ENCODE data around the gene TANC1. TPM values are rescaled to one million over a fixed set of nuclear protein-coding genes. Genes with fewer than 3 reads are reported as not detected.

Gene TANC1
- total RNA-seq, 2 experiments from 2014 or later, result 0.70 to 0.92 TPM

DNA sequence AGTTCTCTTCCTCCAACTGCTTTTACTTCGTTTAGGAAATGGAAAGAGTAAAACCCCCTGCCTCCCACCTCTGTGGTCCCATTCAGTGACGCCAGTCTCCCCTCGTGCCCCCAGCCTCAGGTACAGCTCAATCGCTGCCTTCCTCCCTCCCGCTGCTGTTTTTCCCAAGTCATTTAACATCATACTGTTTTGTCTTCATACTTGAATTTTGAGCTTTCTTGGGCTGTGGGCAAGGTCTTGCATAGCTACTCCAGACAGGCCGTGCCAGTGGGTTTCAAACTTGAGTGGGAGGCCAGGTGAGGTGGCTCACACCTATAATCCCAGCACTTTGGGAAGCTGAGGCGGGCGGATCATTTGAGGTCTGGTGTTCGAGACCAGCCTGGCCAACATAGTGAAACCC, 155.3 kb downstream of the TANC1 start:
- H3K36me3 Mint-ChIP-seq (ENCODE audit: low read depth), result no peaks in the 10 kb centered on the region

DNA sequence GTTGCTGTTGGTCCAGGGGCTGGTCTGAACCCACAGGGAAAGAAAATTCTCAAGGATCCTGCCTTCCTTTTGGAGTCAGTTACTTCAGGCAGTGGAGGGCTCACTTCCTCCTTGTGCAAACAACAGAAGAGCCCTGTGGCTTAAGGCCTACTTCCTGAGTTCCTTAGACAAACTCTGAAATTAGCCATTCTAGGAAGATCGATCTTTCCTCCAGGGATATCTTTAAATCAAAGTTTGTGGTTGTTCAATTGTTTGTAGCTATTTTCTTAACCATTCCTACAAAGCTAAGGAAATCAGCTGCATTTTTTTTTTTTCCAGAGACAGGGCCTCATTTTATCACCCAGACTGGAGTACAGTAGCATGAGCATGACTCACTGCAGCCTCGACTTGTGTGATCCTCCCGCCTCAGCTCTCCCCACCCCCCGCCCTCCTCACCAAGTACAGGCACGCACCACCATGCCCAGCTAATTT, 156.0 kb downstream of the TANC1 start:
- H3K27ac Mint-ChIP-seq, result peak overlapping the region; percentile 78
- peak; percentile 83 for ATAC-seq

More for the DNA sequence above, 155.3 kb downstream of the TANC1 start:
- TF ChIP-seq, protein P1, sequence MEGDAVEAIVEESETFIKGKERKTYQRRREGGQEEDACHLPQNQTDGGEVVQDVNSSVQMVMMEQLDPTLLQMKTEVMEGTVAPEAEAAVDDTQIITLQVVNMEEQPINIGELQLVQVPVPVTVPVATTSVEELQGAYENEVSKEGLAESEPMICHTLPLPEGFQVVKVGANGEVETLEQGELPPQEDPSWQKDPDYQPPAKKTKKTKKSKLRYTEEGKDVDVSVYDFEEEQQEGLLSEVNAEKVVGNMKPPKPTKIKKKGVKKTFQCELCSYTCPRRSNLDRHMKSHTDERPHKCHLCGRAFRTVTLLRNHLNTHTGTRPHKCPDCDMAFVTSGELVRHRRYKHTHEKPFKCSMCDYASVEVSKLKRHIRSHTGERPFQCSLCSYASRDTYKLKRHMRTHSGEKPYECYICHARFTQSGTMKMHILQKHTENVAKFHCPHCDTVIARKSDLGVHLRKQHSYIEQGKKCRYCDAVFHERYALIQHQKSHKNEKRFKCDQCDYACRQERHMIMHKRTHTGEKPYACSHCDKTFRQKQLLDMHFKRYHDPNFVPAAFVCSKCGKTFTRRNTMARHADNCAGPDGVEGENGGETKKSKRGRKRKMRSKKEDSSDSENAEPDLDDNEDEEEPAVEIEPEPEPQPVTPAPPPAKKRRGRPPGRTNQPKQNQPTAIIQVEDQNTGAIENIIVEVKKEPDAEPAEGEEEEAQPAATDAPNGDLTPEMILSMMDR (IDR thresholded peaks at IDR 0.05), result no peak
- ATAC-seq (no peak), DNase-seq (no peak)
- peaks cover 17% of the 10 kb centered on the region for H3K4me1 Mint-ChIP-seq (ENCODE audit: low read depth)
- POLR2A ChIA-PET, result no interaction called here
- no peaks in the 10 kb centered on the region for H3K9me3 Mint-ChIP-seq
- H3K27ac Mint-ChIP-seq, result peak overlapping the region; percentile 7
- CTCF ChIA-PET, result interaction anchor here (1.1 to 2.1 kb wide), 2 partner anchors 10 to 221 kb away, joined by 3 to 8 read pairs; no protein-coding TSS in a partner anchor
- intact Hi-C loops (cut with micrococcal nuclease), result no loop called here
- H3K27me3 Mint-ChIP-seq, result no peaks in the 10 kb centered on the region
- H3K4me3 Mint-ChIP-seq, result no peak overlapping the region

DNA sequence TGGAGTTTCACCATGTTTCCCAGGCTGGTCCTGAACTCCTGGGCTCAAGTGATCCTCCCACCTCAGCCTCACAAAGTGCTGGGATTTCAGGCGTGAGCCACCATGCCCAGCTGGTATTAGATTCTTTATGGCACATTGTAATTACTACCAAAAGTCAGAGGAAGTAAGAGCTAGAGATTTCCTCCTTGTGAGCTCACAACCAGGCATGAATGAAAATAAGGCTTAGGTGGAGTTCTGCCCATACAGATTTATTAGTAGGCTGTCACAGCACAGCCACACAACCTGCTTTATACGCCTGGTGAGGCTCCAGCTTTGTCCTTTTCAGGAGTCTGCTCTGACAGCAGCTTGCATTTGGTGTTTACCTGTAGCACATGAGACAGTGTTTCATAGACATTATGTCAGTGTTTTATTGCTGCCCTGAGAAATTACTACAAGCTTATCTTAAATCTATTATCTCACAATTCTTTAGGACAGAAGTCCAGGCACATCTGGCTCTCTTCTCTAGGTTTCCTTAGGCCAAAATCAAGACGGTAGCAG, 156.6 kb downstream of the TANC1 start:
- TF ChIP-seq, protein P1 (IDR thresholded peaks at IDR 0.05), result no peak
- H3K4me3 Mint-ChIP-seq, result no peak overlapping the region
- POLR2A ChIA-PET, result no interaction called here
- no peaks in the 10 kb centered on the region for H3K27me3 Mint-ChIP-seq
- H3K36me3 Mint-ChIP-seq (ENCODE audit: low read depth), result no peaks in the 10 kb centered on the region
- no peaks in the 10 kb centered on the region for H3K9me3 Mint-ChIP-seq
- DNase-seq (no peak), ATAC-seq (no peak)
- H3K27ac Mint-ChIP-seq, result peak overlapping the region; percentile 78
- intact Hi-C loops (cut with micrococcal nuclease), result no loop called here
- peaks cover 17% of the 10 kb centered on the region for H3K4me1 Mint-ChIP-seq (ENCODE audit: low read depth)
- CTCF ChIA-PET, result interaction anchor here (1.0 to 2.1 kb wide), 5 partner anchors 8 to 347 kb away, joined by 3 to 8 read pairs (median 4); no protein-coding TSS in a partner anchor

More for the DNA sequence above, 156.0 kb downstream of the TANC1 start:
- TF ChIP-seq, protein P1 (IDR thresholded peaks at IDR 0.05), result no peak
- Mint-ChIP-seq H3K4me3 (no peak overlapping the region), H3K4me1 (ENCODE audit: low read depth) (peaks cover 17% of the 10 kb centered on the region), H3K27me3 (no peaks in the 10 kb centered on the region), H3K9me3 (no peaks in the 10 kb centered on the region), H3K36me3 (ENCODE audit: low read depth) (no peaks in the 10 kb centered on the region)
- ChIA-PET CTCF (interaction anchor here (1.0 to 2.1 kb wide), 6 partner anchors 9 to 347 kb away, joined by 3 to 8 read pairs (median 4); no protein-coding TSS in a partner anchor), POLR2A (interaction anchor here (0.6 kb wide), 1 partner anchor 25 kb away, joined by 3 read pairs; no protein-coding TSS in a partner anchor)
- intact Hi-C loops (cut with micrococcal nuclease), result no loop called here
- peak; percentile 51 for DNase-seq

DNA sequence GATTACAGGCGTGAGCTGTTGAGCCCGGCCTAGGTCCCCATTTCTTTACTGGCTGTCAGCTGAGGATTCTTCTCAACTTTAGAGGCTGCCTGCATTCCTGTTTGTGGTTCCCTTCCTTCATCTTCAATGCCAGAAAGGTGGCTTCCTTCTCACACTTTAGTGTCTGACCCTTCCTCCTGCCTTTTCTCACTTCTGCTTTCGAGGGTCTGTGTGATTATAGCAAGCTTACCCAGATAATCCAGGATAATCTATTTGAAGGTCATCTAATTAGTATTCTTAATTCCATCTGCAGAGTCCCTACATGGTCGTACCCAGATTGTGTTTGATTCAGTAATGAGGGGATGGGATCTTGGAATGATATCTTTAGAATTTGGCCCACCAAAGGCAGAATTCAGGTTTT, 157.4 kb downstream of the TANC1 start:
- Mint-ChIP-seq H3K27ac (no peak overlapping the region), H3K4me1 (ENCODE audit: low read depth) (peaks cover 17% of the 10 kb centered on the region), H3K27me3 (no peaks in the 10 kb centered on the region), H3K9me3 (no peaks in the 10 kb centered on the region), H3K36me3 (ENCODE audit: low read depth) (no peaks in the 10 kb centered on the region), H3K4me3 (no peak overlapping the region)
- ChIA-PET POLR2A (no interaction called here), CTCF (interaction anchor here (1.2 kb wide), 1 partner anchor 346 kb away, joined by 3 read pairs; no protein-coding TSS in a partner anchor)
- no peak for ATAC-seq
- TF ChIP-seq, protein P1 (IDR thresholded peaks at IDR 0.05), result no peak
- DNase-seq, result no peak
- intact Hi-C loops (cut with micrococcal nuclease), result no loop called here

DNA sequence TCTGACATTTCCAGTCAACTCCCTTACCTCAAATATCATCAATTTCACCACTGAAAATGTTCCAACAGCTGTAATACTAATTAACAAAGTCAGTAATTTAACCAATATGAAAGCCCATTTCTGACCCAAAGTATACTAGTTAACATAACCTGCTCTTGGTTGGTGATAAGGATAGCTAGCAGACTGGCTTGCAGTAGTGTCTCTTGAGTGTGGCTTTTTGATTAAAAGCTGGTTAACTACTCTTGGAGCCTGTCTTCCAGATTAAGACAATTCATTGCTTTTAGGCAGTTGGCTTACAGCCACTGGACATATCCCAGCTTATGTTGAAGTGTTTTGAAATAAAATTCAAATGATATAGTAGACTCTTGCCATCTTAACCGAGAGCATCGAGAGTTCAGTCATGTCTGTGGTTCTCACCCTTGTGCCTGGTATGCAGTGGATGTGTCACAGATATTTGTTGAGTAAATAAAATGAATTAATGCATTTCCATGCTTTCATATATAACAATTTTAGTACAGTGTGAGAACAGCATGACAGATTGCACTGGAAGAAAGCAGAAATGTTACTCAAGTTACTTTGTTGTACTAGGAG, 158.1 kb downstream of the TANC1 start:
- CTCF ChIA-PET, result interaction anchor here (1.9 kb wide), 1 partner anchor 8 kb away, joined by 8 read pairs; no protein-coding TSS in a partner anchor
- ATAC-seq (no peak), DNase-seq (no peak)
- Mint-ChIP-seq H3K27ac (no peak overlapping the region), H3K4me1 (ENCODE audit: low read depth) (peaks cover 17% of the 10 kb centered on the region), H3K9me3 (no peaks in the 10 kb centered on the region), H3K36me3 (ENCODE audit: low read depth) (no peaks in the 10 kb centered on the region), H3K27me3 (no peaks in the 10 kb centered on the region), H3K4me3 (no peak overlapping the region)
- POLR2A ChIA-PET, result no interaction called here
- intact Hi-C loops (cut with micrococcal nuclease), result no loop called here
- TF ChIP-seq, protein P1 (IDR thresholded peaks at IDR 0.05), result no peak
